ENCODE results near the gene LRTM2. TPM values are rescaled to one million over a fixed set of nuclear protein-coding genes. Genes with fewer than 3 reads are reported as not detected.

Gene LRTM2
- total RNA-seq, 2 experiments from 2014 or later: 0.11 TPM; not detected in 1

DNA sequence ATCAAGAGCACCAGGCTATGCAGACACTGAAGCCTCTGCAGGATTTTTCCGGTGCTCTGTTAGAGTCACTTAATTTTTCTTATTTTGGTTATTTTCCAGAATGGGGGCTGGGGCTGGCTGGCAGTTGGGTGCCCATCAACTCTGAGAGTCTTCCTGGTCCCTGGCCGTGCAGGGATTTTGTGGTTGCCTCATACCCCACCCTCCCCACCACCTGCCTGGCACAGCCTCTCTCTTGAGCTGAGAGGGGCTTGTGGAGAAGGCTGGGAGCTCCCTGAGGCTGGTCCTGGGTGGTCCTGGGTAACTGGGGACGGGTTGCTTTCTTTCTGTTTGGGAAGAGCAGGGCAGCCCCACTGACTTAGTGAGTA lies 23.3 kb downstream of the LRTM2 start:
- H3K27me3 ChIP-seq (ENCODE audit: control insufficient read depth in 1 of 2, insufficient read depth in 2 of 2, low read length in 2 of 2): no peaks in the 10 kb centered on the region
- no peaks in the 10 kb centered on the region for H3K36me3 ChIP-seq (ENCODE audit: insufficient read depth, low read length)
- Mint-ChIP-seq H3K36me3 (ENCODE audit: low read depth) (no peaks in the 10 kb centered on the region), H3K9me3 (no peaks in the 10 kb centered on the region), H3K4me3 (no peak overlapping the region), H3K27me3 (peaks cover 4% of the 10 kb centered on the region), H3K4me1 (ENCODE audit: low read depth) (no peaks in the 10 kb centered on the region), H3K27ac (no peak overlapping the region)
- CTCF ChIA-PET: no interaction called here
- ATAC-seq (ENCODE audit: poor library complexity) (no peak), DNase-seq (peak in 1 of 14 experiments; percentile 12)
- no peak overlapping the region for H3K4me3 ChIP-seq (ENCODE audit: low read length)
- POLR2A ChIA-PET: no interaction called here
- TF ChIP-seq, protein P1, sequence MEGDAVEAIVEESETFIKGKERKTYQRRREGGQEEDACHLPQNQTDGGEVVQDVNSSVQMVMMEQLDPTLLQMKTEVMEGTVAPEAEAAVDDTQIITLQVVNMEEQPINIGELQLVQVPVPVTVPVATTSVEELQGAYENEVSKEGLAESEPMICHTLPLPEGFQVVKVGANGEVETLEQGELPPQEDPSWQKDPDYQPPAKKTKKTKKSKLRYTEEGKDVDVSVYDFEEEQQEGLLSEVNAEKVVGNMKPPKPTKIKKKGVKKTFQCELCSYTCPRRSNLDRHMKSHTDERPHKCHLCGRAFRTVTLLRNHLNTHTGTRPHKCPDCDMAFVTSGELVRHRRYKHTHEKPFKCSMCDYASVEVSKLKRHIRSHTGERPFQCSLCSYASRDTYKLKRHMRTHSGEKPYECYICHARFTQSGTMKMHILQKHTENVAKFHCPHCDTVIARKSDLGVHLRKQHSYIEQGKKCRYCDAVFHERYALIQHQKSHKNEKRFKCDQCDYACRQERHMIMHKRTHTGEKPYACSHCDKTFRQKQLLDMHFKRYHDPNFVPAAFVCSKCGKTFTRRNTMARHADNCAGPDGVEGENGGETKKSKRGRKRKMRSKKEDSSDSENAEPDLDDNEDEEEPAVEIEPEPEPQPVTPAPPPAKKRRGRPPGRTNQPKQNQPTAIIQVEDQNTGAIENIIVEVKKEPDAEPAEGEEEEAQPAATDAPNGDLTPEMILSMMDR (IDR thresholded peaks at IDR 0.05): no peak
- no peaks in the 10 kb centered on the region for H3K4me1 ChIP-seq (ENCODE audit: insufficient read depth, low read length)
- H3K9me3 ChIP-seq (ENCODE audit: control insufficient read depth in 1 of 2, insufficient read depth in 1 of 2, low read length in 2 of 2): peaks cover 0 to 5% of the 10 kb centered on the region in 2 experiments
- intact Hi-C loops (cut with DNase I, micrococcal nuclease): no loop called here
- H3K27ac ChIP-seq (ENCODE audit: low read depth in 1 of 2, low read length in 2 of 2): no peak overlapping the region

DNA sequence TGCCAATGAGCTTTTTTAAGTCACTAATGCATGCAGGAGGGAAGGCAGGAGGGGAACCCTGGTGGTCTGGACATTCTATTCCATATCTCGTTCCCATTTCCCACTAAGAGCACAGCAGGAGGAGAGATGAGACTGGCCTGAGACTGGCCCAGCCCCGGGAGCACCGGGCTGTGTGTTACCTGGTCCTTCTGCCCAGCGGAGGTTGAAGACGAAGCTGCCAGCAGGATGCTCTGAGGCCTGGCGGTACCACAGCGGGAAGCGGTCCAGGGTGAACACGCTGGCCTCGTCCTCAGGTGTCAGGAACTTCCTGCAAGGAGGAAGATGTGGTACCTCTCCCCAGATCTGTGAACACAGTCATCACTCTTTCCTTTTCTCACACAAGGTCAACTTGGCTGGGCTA lies 23.9 kb downstream of the LRTM2 start:
- Histone ChIP-seq H3K27me3 (ENCODE audit: control insufficient read depth in 1 of 2, insufficient read depth in 2 of 2, low read length in 2 of 2) (no peaks in the 10 kb centered on the region), H3K4me3 (ENCODE audit: low read length) (no peak overlapping the region), H3K27ac (ENCODE audit: low read depth in 1 of 2, low read length in 2 of 2) (no peak overlapping the region), H3K9me3 (ENCODE audit: control insufficient read depth in 1 of 2, insufficient read depth in 1 of 2, low read length in 2 of 2) (peaks cover 0 to 5% of the 10 kb centered on the region in 2 experiments), H3K36me3 (ENCODE audit: insufficient read depth, low read length) (no peaks in the 10 kb centered on the region), H3K4me1 (ENCODE audit: insufficient read depth, low read length) (no peaks in the 10 kb centered on the region)
- peaks cover 4% of the 10 kb centered on the region for H3K27me3 Mint-ChIP-seq
- intact Hi-C loops (cut with DNase I, micrococcal nuclease): no loop called here
- POLR2A ChIA-PET: no interaction called here
- no peaks in the 10 kb centered on the region for H3K9me3 Mint-ChIP-seq
- TF ChIP-seq, protein P1 (IDR thresholded peaks at IDR 0.05): no peak
- peak in 1 of 14 experiments; percentile 12 for DNase-seq
- CTCF ChIA-PET: no interaction called here
- H3K4me1 Mint-ChIP-seq (ENCODE audit: low read depth): no peaks in the 10 kb centered on the region
- ATAC-seq (ENCODE audit: poor library complexity): no peak
- no peak overlapping the region for H3K27ac Mint-ChIP-seq
- no peaks in the 10 kb centered on the region for H3K36me3 Mint-ChIP-seq (ENCODE audit: low read depth)
- H3K4me3 Mint-ChIP-seq: no peak overlapping the region

DNA sequence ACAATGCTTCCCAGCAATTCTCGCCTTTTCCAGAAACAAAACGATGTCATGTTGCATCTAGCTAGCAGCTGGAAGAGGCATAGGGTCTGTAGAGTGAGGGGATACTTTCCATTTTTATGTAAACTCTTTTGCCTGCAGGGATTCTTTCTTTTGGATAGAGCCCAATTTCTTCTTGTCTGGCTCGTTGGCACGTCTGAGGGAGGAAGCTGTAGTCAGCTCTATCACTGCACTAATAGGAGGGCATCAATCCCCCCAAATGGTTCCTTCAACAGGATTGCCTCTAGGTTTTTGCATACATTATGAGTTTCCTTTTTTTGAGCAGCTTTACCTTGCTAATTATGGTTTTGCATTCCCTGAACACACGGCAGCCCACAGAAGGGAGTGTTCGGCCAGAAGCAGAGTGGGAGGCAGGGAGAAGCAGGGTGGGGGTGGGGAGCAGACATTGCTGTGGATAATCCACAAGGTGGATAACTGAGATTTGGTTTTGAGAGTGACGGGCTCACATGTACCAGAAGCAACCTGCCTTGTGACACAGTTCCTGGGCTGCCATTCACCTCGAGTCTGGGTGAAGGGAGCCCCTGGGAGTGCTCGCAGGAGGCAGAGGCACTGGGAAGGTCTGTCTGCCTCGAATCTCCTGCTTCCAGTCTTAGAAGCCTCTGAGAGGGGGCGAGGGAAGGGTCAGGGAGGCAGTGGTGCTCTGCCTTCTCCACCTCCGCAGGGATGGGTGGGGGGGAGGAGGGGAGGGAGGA lies 24.5 kb downstream of the LRTM2 start:
- H3K27me3 Mint-ChIP-seq: peaks cover 4% of the 10 kb centered on the region
- Histone ChIP-seq H3K4me3 (ENCODE audit: low read length) (no peak overlapping the region), H3K4me1 (ENCODE audit: insufficient read depth, low read length) (no peaks in the 10 kb centered on the region), H3K27ac (ENCODE audit: low read depth in 1 of 2, low read length in 2 of 2) (no peak overlapping the region), H3K9me3 (ENCODE audit: control insufficient read depth in 1 of 2, insufficient read depth in 1 of 2, low read length in 2 of 2) (peaks cover 0 to 5% of the 10 kb centered on the region in 2 experiments), H3K27me3 (ENCODE audit: control insufficient read depth in 1 of 2, insufficient read depth in 2 of 2, low read length in 2 of 2) (no peaks in the 10 kb centered on the region), H3K36me3 (ENCODE audit: insufficient read depth, low read length) (no peaks in the 10 kb centered on the region)
- ChIA-PET CTCF (no interaction called here), POLR2A (interaction anchor here (0.6 kb wide), 1 partner anchor 762 kb away, joined by 4 read pairs; no protein-coding TSS in a partner anchor)
- TF ChIP-seq, protein P1 (IDR thresholded peaks at IDR 0.05): no peak
- no peak for DNase-seq
- ATAC-seq (ENCODE audit: poor library complexity): no peak
- no peaks in the 10 kb centered on the region for H3K9me3 Mint-ChIP-seq
- H3K4me3 Mint-ChIP-seq: no peak overlapping the region
- no peaks in the 10 kb centered on the region for H3K36me3 Mint-ChIP-seq (ENCODE audit: low read depth)
- no peak overlapping the region for H3K27ac Mint-ChIP-seq
- intact Hi-C loops (cut with DNase I, micrococcal nuclease): no loop called here
- no peaks in the 10 kb centered on the region for H3K4me1 Mint-ChIP-seq (ENCODE audit: low read depth)
